ENCODE results near the gene C9orf152. TPM values are rescaled to one million over a fixed set of nuclear protein-coding genes. Genes with fewer than 3 reads are reported as not detected.
A peak's percentile ranks its signal among the peaks of the same experiment; 100 is the strongest.

The C9orf152 gene
- total and polyA plus RNA-seq, 9 of the 15 experiments (the other 6 are each of a cell fraction or from before 2014, with no cell fraction given): not detected

DNA sequence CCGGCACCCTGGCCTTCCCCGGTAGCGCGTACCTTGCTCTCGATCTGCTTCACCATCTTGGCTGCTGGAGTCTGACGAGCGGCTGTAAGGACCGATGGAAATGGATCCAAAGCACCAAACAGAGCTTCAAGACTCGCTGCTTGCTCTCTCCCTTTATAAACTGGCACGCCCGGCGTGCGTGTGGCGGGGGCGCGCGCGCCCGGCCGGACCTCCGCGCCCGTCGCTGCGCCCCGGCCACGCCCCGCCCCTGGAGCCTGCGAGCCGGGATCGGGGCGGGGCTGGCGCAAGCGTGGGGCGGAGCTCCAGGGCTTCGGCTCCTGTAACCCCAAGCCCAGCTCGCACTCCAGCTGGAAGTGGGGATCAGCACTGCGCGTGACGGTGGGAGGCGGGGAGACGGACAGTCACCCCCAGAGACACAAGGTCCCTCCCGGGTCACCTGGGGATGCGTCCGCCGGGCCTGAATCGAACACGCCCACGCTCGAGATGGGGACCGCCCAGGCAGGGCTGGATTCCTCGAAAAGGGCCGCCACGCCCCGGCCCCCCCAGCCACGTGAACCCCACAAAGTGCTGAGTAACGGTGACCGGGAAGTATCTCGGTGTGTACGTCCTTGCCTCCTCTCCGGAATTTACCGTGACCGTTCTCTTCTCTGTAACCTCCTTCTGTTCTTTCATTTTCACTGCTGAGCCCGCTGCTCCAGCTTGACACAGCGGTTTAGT, 48.6 kb upstream of the C9orf152 start, which contains the start of gene TXN (continued):
- TF ChIP-seq CBFA2T2 (conservative IDR thresholded peaks at IDR 0.05) (peak; percentile 22; the same call in 1 of the 2 replicates), MXI1 (IDR thresholded peaks at IDR 0.05; ENCODE audit: low read depth, low read length) (peak; percentile 81), MAX (CRISPR knock-in tag; IDR thresholded peaks at IDR 0.05) (peak; percentile 95), ZKSCAN1 (IDR thresholded peaks at IDR 0.05; ENCODE audit: low read depth, low read length) (0 out of 2 replicates have a peak, but pooled peaks have one; percentile 12), RBFOX2 (IDR thresholded peaks at IDR 0.05; ENCODE audit: low read depth, low read length) (peak; percentile 74), HDAC3 (IDR thresholded peaks at IDR 0.05; ENCODE audit: borderline replicate concordance, partially characterized antibody) (peak; percentile 76), RAD51 (IDR thresholded peaks at IDR 0.05; ENCODE audit: borderline replicate concordance, low read depth) (peak; percentile 80), RCOR1 (IDR thresholded peaks at IDR 0.05; ENCODE audit: borderline replicate concordance in 1 of 2, low read depth in 2 of 2, low read length in 2 of 2) (peak in 1 of 2 experiments; percentile 50; a peak in 2 of 4 replicates), ZNF212 (CRISPR knock-in tag; IDR thresholded peaks at IDR 0.05) (no peak), ZNF408 (CRISPR knock-in tag; IDR thresholded peaks at IDR 0.05; ENCODE audit: low read depth) (no peak), FOXK2 (conservative IDR thresholded peaks at IDR 0.05 in 1 of 2, IDR thresholded peaks at IDR 0.05 in 1 of 2; ENCODE audit: low read depth in 2 of 2) (peak; percentile 92 to 95), ELF2 (CRISPR knock-in tag; IDR thresholded peaks at IDR 0.05) (peak; percentile 63; the same call in 1 of the 2 replicates), EP300 (IDR thresholded peaks at IDR 0.05; ENCODE audit: low read length) (peak; percentile 82), MBD2 (IDR thresholded peaks at IDR 0.05; ENCODE audit: borderline replicate concordance, low read depth) (peak; percentile 30; the same call in 1 of the 2 replicates), ARNT (IDR thresholded peaks at IDR 0.05) (0 out of 4 replicates have a peak, but pooled peaks of 1 of the 2 experiments have one; percentile 74), SUPT5H (IDR thresholded peaks at IDR 0.05) (peak; percentile 77)
- TF ChIP-seq, protein P1, sequence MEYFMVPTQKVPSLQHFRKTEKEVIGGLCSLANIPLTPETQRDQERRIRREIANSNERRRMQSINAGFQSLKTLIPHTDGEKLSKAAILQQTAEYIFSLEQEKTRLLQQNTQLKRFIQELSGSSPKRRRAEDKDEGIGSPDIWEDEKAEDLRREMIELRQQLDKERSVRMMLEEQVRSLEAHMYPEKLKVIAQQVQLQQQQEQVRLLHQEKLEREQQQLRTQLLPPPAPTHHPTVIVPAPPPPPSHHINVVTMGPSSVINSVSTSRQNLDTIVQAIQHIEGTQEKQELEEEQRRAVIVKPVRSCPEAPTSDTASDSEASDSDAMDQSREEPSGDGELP (CRISPR knock-in tag; IDR thresholded peaks at IDR 0.05; ENCODE audit: borderline replicate concordance): peak; percentile 98
- TF ChIP-seq, protein P2, sequence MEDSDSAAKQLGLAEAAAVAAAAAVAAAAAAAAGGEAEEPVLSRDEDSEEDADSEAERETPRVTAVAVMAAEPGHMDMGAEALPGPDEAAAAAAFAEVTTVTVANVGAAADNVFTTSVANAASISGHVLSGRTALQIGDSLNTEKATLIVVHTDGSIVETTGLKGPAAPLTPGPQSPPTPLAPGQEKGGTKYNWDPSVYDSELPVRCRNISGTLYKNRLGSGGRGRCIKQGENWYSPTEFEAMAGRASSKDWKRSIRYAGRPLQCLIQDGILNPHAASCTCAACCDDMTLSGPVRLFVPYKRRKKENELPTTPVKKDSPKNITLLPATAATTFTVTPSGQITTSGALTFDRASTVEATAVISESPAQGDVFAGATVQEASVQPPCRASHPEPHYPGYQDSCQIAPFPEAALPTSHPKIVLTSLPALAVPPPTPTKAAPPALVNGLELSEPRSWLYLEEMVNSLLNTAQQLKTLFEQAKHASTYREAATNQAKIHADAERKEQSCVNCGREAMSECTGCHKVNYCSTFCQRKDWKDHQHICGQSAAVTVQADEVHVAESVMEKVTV (CRISPR knock-in tag; IDR thresholded peaks at IDR 0.05): no peak
- TF ChIP-seq, protein P3, sequence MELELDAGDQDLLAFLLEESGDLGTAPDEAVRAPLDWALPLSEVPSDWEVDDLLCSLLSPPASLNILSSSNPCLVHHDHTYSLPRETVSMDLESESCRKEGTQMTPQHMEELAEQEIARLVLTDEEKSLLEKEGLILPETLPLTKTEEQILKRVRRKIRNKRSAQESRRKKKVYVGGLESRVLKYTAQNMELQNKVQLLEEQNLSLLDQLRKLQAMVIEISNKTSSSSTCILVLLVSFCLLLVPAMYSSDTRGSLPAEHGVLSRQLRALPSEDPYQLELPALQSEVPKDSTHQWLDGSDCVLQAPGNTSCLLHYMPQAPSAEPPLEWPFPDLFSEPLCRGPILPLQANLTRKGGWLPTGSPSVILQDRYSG (tag; conservative IDR thresholded peaks at IDR 0.05; ENCODE audit: low read depth): no peak
- TF ChIP-seq, protein P4, sequence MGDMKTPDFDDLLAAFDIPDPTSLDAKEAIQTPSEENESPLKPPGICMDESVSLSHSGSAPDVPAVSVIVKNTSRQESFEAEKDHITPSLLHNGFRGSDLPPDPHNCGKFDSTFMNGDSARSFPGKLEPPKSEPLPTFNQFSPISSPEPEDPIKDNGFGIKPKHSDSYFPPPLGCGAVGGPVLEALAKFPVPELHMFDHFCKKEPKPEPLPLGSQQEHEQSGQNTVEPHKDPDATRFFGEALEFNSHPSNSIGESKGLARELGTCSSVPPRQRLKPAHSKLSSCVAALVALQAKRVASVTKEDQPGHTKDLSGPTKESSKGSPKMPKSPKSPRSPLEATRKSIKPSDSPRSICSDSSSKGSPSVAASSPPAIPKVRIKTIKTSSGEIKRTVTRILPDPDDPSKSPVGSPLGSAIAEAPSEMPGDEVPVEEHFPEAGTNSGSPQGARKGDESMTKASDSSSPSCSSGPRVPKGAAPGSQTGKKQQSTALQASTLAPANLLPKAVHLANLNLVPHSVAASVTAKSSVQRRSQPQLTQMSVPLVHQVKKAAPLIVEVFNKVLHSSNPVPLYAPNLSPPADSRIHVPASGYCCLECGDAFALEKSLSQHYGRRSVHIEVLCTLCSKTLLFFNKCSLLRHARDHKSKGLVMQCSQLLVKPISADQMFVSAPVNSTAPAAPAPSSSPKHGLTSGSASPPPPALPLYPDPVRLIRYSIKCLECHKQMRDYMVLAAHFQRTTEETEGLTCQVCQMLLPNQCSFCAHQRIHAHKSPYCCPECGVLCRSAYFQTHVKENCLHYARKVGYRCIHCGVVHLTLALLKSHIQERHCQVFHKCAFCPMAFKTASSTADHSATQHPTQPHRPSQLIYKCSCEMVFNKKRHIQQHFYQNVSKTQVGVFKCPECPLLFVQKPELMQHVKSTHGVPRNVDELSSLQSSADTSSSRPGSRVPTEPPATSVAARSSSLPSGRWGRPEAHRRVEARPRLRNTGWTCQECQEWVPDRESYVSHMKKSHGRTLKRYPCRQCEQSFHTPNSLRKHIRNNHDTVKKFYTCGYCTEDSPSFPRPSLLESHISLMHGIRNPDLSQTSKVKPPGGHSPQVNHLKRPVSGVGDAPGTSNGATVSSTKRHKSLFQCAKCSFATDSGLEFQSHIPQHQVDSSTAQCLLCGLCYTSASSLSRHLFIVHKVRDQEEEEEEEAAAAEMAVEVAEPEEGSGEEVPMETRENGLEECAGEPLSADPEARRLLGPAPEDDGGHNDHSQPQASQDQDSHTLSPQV (IDR thresholded peaks at IDR 0.05): 0 out of 2 replicates have a peak, but pooled peaks have one; percentile 56

Data from K562 (cell line).